ENCODE data around the gene SPIRE1. TPM values are rescaled to one million over a fixed set of nuclear protein-coding genes. Genes with fewer than 3 reads are reported as not detected.

The SPIRE1 gene
- total RNA-seq, 1 donor from 2014 or later = 16.9 TPM

DNA sequence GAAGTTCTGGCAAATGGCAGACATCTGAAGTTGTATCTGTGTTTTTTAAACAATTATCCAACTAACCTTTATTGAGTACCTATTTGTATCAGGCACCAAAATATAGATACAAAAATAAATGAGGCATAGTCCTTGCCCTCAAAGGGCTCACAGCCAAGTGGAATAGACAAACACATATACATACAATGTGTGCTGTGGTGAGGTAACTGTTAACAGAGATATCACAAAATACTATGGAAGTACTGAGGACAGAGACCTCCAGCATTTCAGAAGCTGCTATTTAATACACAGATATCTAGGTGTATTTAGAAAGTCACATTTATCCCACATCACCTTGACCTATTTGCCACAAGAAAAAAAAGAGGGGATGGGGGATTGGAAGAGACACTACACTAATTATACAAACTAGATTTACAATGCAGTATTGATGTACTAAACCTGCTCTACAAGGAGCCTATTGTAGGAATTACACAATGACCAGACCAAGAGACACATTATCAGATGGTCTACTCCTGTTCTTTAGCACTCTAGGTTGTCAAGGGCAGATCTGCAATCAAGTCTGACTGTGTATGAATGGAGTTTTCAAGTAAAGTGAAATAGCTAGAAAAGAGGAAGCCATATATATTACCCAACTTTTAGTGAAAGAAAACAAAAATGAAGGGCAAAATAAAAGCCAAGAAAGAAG, 62.2 kb downstream of the SPIRE1 start:
- H3K27ac ChIP-seq = no peak overlapping the region
- DNase-seq (ENCODE audit: low spot score in 2 of 2) = no peak
- intact Hi-C loops (cut with DNase I) = loop anchor here (5.0 kb wide), 1 partner anchor 62 kb away; the partner anchor contains the start of gene SPIRE1
- peaks cover 6 to 15% of the 10 kb centered on the region in 2 donors for H3K4me1 ChIP-seq
- TF ChIP-seq, protein P1, sequence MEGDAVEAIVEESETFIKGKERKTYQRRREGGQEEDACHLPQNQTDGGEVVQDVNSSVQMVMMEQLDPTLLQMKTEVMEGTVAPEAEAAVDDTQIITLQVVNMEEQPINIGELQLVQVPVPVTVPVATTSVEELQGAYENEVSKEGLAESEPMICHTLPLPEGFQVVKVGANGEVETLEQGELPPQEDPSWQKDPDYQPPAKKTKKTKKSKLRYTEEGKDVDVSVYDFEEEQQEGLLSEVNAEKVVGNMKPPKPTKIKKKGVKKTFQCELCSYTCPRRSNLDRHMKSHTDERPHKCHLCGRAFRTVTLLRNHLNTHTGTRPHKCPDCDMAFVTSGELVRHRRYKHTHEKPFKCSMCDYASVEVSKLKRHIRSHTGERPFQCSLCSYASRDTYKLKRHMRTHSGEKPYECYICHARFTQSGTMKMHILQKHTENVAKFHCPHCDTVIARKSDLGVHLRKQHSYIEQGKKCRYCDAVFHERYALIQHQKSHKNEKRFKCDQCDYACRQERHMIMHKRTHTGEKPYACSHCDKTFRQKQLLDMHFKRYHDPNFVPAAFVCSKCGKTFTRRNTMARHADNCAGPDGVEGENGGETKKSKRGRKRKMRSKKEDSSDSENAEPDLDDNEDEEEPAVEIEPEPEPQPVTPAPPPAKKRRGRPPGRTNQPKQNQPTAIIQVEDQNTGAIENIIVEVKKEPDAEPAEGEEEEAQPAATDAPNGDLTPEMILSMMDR (IDR thresholded peaks at IDR 0.05) = no peak
- no peak overlapping the region for H3K4me3 ChIP-seq
- no peaks in the 10 kb centered on the region for H3K27me3 ChIP-seq
- no peaks in the 10 kb centered on the region for H3K36me3 ChIP-seq
- no peaks in the 10 kb centered on the region for H3K9me3 ChIP-seq

- intact Hi-C loops (cut with DNase I) = no loop called here
- no peaks in the 10 kb centered on the region for H3K27me3 ChIP-seq
- no peak overlapping the region for H3K4me3 ChIP-seq
- TF ChIP-seq, protein P1 (IDR thresholded peaks at IDR 0.05) = no peak
- no peaks in the 10 kb centered on the region for H3K36me3 ChIP-seq
- H3K4me1 ChIP-seq = peaks cover 6 to 17% of the 10 kb centered on the region in 2 donors
- H3K9me3 ChIP-seq = no peaks in the 10 kb centered on the region
- no peak for DNase-seq (ENCODE audit: low spot score in 2 of 2)
- no peak overlapping the region for H3K27ac ChIP-seq
Observed at GRCh38 chr18:12593866-12594265, 64.0 kb downstream of the SPIRE1 start.

GRCh38 chr18:12592597-12593127, 65.2 kb downstream of the SPIRE1 start:
- intact Hi-C loops (cut with DNase I) = no loop called here
- peaks cover 5 to 11% of the 10 kb centered on the region in 2 donors for H3K4me1 ChIP-seq

DNA sequence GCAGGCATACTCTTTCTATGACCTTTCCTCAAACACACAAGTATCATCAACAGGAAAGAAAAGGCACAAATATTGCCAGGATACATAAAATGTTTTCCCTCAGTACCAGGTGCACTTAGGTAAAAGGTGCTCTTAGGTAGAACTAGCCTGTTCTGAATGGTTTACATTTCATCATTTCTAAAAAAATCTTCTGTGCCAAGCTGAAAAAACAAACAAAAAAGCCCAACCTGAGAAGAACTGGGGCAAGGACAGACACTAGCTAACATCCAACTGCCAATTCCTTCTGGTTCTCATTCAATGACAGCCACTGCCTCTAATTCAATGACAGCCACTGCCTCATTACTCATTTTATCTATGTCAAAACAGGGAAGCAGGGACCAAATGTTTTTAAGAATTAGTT, 68.5 kb downstream of the SPIRE1 start:
- intact Hi-C loops (cut with DNase I) = no loop called here
- peaks cover 0 to 5% of the 10 kb centered on the region in 2 donors for H3K4me1 ChIP-seq
- no peak overlapping the region for H3K4me3 ChIP-seq
- H3K27ac ChIP-seq = no peak overlapping the region
- TF ChIP-seq, protein P1 (IDR thresholded peaks at IDR 0.05) = no peak
- no peaks in the 10 kb centered on the region for H3K27me3 ChIP-seq
- no peaks in the 10 kb centered on the region for H3K36me3 ChIP-seq
- DNase-seq (ENCODE audit: low spot score in 2 of 2) = no peak
- no peaks in the 10 kb centered on the region for H3K9me3 ChIP-seq

More at GRCh38 chr18:12592597-12593127, 65.2 kb downstream of the SPIRE1 start:
- no peak overlapping the region for H3K4me3 ChIP-seq
- no peak overlapping the region for H3K27ac ChIP-seq
- TF ChIP-seq, protein P1 (IDR thresholded peaks at IDR 0.05) = no peak
- no peak for DNase-seq (ENCODE audit: low spot score in 2 of 2)
- no peaks in the 10 kb centered on the region for H3K9me3 ChIP-seq
- no peaks in the 10 kb centered on the region for H3K27me3 ChIP-seq
- no peaks in the 10 kb centered on the region for H3K36me3 ChIP-seq

DNA sequence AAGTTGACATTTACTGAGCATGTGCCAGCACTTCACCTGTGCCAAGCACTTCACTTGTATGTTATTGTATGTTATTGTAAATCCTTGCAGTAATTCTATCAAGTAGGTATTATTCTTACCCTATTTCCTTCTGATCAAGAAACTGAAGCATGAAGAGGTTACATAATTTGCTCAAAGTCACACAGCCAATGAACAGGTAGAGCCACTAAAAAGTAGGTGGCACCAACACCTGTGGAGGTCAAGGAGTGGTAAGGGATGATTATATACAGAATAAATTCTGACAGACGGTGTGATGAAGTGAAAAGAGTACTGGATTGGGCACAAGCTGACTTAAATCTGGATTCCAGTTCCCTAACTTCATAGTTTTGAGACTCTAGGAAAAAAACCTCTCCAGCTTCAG, 71.0 kb downstream of the SPIRE1 start:
- Histone ChIP-seq H3K27me3 (no peaks in the 10 kb centered on the region), H3K9me3 (no peaks in the 10 kb centered on the region), H3K4me3 (no peak overlapping the region), H3K4me1 (peaks cover 0 to 5% of the 10 kb centered on the region in 2 donors), H3K27ac (no peak overlapping the region), H3K36me3 (no peaks in the 10 kb centered on the region)
- TF ChIP-seq, protein P1 (IDR thresholded peaks at IDR 0.05) = no peak
- intact Hi-C loops (cut with DNase I) = no loop called here
- DNase-seq (ENCODE audit: low spot score in 2 of 2) = no peak

Measured in ascending aorta (tissue), 2 donors.